Brain microvascular endothelial cell (primary cell): ENCODE data around the gene RAPGEF1.

ENCODE experiments used
- DNase-seq: peaks from one replicate; pipeline ENCODE4 v3.0.0-alpha.2; 2020
- H3K27ac ChIP-seq: fragments of 250-450 bp; sonication (Bioruptor Pico); 2 replicates; pipeline ENCODE4 v1.5.1; 2020; ENCODE audit warnings: mild to moderate bottlenecking, moderate library complexity
- H3K27me3 ChIP-seq: fragments of 250-450 bp; sonication (Bioruptor Pico); replicated peaks from 2 replicates; pipeline ENCODE4 v1.5.1; 2020; ENCODE audit warnings: mild to moderate bottlenecking
- H3K36me3 ChIP-seq: fragments of 250-450 bp; sonication (Bioruptor Pico); replicated peaks from 2 replicates; pipeline ENCODE4 v1.5.1; 2020; ENCODE audit warnings: mild to moderate bottlenecking
- H3K4me3 ChIP-seq: 2 replicates; pipeline ENCODE4 v1.5.1; 2011; ENCODE audit warnings: low read depth, mild to moderate bottlenecking, control low read depth, low read length, moderate library complexity
- in situ Hi-C: cut with HindIII; loops from 2 replicates; pipeline ENCODE4 v1.10.0; 2017; ENCODE audit warnings: low sequenced_read_pairs, low pct_ligation_motif_present
- TF ChIP-seq, protein P1 (sequence below): IDR thresholded peaks from 2 replicates; pipeline ENCODE4 v1.5.1; 2011; ENCODE audit warnings: low read depth, mild to moderate bottlenecking, moderate library complexity, low read length, control low read depth, inconsistent platforms; ENCODE audit errors: missing control alignments

RAPGEF1 gene

GRCh38 chr9:131697097-131697496 lies 42.8 kb downstream of the RAPGEF1 start:
- TF ChIP-seq, protein P1, sequence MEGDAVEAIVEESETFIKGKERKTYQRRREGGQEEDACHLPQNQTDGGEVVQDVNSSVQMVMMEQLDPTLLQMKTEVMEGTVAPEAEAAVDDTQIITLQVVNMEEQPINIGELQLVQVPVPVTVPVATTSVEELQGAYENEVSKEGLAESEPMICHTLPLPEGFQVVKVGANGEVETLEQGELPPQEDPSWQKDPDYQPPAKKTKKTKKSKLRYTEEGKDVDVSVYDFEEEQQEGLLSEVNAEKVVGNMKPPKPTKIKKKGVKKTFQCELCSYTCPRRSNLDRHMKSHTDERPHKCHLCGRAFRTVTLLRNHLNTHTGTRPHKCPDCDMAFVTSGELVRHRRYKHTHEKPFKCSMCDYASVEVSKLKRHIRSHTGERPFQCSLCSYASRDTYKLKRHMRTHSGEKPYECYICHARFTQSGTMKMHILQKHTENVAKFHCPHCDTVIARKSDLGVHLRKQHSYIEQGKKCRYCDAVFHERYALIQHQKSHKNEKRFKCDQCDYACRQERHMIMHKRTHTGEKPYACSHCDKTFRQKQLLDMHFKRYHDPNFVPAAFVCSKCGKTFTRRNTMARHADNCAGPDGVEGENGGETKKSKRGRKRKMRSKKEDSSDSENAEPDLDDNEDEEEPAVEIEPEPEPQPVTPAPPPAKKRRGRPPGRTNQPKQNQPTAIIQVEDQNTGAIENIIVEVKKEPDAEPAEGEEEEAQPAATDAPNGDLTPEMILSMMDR: peak; percentile 58
- Histone ChIP-seq H3K27me3 (no peaks in the 10 kb centered on the region), H3K36me3 (no peaks in the 10 kb centered on the region), H3K4me3 (no peak overlapping the region), H3K27ac (no peak overlapping the region)
- in situ Hi-C loops: no loop called here
- DNase-seq: no peak

DNA sequence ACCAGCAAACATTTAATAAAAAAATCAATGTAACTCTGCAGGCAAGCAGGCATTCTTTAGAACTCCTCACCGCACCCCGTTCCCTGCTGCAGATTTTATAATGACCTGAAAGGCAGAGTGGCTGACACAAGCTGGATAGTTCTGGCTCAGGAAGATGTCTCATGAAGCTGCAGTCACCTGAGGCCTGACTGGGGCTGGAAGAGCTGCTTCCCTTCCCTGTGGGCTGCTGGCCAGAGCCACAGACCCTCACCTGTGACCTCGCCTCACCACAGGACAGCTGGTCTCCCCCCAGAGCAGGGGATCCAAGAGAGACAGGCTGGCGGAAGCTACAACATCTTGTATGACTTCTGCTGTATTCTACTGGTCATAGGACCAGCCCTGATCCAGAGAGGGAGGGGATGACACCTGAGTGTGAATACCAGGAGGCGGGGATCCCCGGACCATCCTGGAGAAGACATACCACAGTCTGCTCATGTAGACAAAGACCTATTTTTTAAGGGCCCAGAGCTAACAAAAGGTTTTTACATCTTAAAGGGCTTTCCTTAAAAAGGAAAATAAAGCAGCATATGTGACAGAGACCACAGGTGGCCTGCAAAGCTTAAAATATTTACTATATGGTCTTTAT lies 43.9 kb downstream of the RAPGEF1 start:
- Histone ChIP-seq H3K4me3 (no peak overlapping the region), H3K36me3 (no peaks in the 10 kb centered on the region), H3K27me3 (no peaks in the 10 kb centered on the region), H3K27ac (no peak overlapping the region)
- in situ Hi-C loops: no loop called here
- TF ChIP-seq, protein P1: no peak
- DNase-seq: no peak

GRCh38 chr9:131695366-131695765 lies 44.5 kb downstream of the RAPGEF1 start:
- Histone ChIP-seq H3K36me3 (no peaks in the 10 kb centered on the region), H3K27ac (no peak overlapping the region), H3K4me3 (no peak overlapping the region), H3K27me3 (no peaks in the 10 kb centered on the region)
- no peak for DNase-seq
- in situ Hi-C loops: no loop called here
- TF ChIP-seq, protein P1: no peak

DNA sequence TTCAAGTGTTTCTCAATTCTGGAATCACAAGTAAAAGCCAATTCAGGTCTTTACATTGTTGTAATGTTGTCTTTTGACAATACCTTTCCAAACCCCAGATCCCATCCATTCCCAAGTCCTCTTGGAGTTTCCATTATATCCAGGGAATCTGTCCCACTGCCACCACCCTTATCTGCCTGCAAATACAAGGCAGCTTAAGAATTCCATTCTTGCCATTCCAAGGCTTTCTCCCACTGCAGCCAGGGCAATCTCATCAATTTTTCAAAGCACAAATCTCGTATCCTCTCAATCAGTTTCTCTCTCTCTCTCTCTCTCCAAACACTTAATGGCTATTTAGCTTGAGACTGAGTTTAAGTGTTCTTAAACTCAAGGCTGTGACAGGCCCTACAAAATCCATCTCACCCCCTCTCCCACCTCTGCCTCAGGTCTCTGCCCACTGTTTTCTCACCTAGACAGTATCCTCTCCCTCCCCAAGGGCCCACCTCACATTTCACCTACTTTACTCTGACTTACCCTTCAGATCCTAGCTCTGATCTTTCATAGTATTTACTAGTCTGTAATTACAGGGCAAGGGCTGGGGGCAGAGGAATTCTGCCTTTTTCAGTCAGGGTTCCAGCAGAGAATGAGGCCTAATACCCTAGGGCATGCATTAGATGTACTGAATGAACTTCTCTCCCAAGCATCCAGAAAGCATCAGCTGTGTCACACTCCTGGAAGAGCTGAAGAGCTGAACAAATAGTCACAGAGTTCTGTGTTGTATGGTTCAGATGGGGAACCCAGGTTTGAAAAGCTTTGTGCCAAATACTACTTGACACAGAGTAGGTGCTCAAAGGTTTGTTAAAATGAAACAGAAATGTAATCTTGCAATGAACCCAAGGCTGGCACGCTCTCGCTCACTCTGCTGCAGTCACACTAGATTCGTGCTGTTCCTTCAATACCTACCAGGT lies 46.0 kb downstream of the RAPGEF1 start:
- Histone ChIP-seq H3K27me3 (no peaks in the 10 kb centered on the region), H3K36me3 (no peaks in the 10 kb centered on the region), H3K4me3 (no peak overlapping the region), H3K27ac (no peak overlapping the region)
- TF ChIP-seq, protein P1: no peak
- no peak for DNase-seq
- in situ Hi-C loops: no loop called here

- no peak overlapping the region for H3K4me3 ChIP-seq
- no peak overlapping the region for H3K27ac ChIP-seq
- no peaks in the 10 kb centered on the region for H3K36me3 ChIP-seq
- TF ChIP-seq, protein P1: no peak
- H3K27me3 ChIP-seq: no peaks in the 10 kb centered on the region
- no peak for DNase-seq
- in situ Hi-C loops: no loop called here
Measured at GRCh38 chr9:131692612-131693562, 47.0 kb downstream of the RAPGEF1 start.
